Activated CD4-positive, alpha-beta T cell treated with anti-CD3 and anti-CD28 coated beads, Interleukin-2, Interleukin-6, amounts not matched to agents 100 ng/mL and 50 ng/mL, durations not matched to agents 16 hours and 8 hours (primary cell): Measurements from ENCODE around the gene COL4A6.

Experiments
- DNase-seq: peaks from one replicate; pipeline ENCODE4 v3.0.0-alpha.2; 2020

The COL4A6 gene

DNA sequence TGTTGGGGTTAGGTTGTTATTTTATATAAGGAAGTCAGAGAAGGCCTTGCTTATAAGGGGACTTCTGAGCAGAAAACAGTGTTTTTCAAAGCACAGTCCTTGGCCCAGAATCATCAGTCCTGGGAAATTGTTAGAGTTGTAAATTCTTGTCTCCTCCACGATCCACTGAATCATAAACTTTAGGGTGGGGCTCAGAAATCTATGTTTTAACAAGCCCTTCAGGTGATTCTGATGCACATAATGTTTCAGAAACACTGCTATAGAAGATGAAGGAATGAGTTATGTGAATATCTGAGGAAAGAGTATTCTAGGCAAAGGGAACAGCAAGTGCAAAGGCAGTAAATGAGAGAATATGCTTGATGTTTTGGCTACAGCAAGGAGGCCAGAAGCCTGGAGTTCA is 121.8 kb downstream of the COL4A6 start:
- no peak for DNase-seq

GRCh38 chrX:108313669-108314068 is 124.6 kb downstream of the COL4A6 start:
- DNase-seq, result no peak

- DNase-seq, result no peak
Observed at GRCh38 chrX:108312957-108313356, 125.3 kb downstream of the COL4A6 start.

DNA sequence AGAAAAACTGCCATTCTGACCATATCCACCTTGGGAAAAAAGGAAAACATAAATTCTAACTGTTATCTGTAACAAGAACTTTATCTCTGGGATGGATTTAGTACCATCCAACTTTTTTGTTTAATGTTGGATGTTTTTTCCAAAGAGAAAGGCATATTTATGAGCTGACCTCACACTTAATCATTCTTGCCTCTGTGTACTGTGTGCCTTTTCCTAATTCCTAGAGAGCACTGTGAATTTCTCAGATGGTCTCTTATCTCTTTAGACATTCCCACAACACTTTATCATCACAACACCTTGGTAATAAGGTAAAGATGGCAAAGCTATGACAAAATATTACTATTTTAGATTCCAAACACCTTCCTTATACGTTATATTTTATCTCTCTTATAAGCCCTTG is 126.2 kb downstream of the COL4A6 start:
- DNase-seq, result no peak

GRCh38 chrX:108310506-108310905 is 127.7 kb downstream of the COL4A6 start:
- no peak for DNase-seq

DNA sequence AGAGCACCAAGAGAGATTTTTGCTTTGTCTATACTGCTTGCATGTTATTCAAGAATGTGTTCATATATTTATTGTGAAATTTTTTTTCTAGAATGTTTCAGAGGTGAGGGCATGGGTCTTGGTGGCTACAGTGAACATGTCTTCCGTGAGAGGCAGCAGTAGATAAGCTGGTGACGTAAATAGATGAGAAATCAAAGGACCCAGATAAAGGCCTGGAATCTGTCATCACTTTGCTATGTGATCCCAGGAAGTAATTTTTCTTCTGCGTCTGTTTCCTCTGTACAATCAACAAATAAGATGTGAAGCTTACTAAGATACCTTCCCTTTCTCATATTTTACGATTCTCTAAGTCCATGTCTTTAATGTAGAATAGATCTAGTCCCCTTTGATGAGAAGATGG is 129.1 kb downstream of the COL4A6 start:
- no peak for DNase-seq

GRCh38 chrX:108307132-108308085 is 130.8 kb downstream of the COL4A6 start:
- DNase-seq, result no peak

- DNase-seq, result no peak
Observed at GRCh38 chrX:108306086-108306485, 132.1 kb downstream of the COL4A6 start.

DNA sequence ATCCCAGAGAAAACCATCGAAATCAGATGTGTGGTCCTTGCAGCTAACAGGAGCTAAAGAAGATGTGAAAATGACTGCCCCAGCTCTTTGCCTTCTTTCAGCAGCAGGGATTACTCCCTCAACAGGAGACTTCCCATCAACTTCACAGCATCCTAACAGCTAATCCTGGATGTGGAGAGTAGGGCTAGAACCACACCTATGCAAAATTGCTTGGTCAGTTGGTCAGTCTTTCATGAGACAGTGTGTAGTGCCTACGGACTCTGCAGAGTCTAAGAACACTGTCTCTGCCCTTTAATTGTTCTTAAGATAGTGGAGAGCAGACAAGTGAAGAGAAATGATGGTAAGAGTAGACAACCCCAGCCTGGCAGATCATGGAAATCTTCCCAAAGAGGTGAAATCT is 133.5 kb downstream of the COL4A6 start:
- no peak for DNase-seq

DNA sequence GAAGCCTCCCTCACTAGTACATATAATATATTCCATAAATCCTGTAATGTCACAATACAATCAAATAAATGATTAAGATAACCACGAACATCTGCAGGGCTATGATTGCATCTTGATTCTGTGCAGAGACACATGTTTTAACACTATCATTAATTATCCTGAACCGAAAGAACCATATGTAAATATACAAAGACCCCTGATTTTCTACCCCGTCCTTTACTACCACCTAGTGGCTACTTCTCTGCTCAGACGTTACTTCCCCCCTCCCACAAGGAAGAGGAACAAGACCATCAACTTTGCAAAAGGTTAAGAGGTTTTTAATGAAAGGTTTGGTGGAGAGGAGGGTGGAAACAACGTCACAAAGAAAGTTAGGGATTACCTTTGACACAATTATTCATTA is 134.0 kb downstream of the COL4A6 start:
- no peak for DNase-seq

GRCh38 chrX:108303682-108304081 is 134.5 kb downstream of the COL4A6 start:
- no peak for DNase-seq

DNA sequence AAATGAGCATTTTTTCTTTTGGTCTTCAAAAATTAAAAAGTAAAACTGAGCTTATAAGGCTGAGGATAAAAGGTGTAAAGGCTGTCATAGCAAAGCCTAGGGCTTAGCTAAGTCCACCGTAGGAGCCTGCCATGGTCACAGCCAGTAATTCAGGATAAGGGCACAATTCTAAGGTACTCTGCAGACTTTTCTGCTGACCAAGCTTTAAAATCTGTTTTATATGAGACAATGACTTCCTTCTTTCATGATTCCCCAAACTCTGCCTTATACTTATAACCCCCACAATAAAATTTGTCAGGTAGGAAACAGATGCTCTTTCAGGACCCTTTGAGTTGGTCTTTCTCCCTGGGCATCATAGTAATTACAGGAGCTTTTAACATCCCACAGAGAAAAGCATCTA is 138.5 kb downstream of the COL4A6 start:
- no peak for DNase-seq

GRCh38 chrX:108299101-108299591 is 139.1 kb downstream of the COL4A6 start:
- DNase-seq, result no peak

DNA sequence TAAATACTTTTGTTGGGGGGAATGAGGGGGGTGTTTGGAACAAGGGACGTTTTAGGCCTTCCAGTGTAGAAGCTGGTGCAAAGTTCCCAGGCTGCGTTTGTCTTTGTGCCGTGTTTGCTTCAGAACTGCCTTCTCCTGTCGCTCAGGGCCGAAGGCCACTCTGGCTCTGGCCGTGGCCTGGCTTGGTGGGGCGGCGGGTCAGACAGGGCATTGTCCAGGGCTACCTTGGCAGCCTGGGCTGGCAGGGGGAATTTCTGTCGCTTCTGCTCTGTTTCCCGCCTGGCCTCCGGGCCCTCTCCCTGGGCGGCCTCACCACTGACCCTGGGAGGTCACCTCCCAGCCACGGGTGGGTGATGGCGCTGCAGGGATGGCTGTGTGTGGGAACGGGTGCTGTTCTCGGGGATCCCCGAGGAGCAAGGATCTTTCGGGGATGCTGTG is 140.0 kb downstream of the COL4A6 start:
- no peak for DNase-seq

DNA sequence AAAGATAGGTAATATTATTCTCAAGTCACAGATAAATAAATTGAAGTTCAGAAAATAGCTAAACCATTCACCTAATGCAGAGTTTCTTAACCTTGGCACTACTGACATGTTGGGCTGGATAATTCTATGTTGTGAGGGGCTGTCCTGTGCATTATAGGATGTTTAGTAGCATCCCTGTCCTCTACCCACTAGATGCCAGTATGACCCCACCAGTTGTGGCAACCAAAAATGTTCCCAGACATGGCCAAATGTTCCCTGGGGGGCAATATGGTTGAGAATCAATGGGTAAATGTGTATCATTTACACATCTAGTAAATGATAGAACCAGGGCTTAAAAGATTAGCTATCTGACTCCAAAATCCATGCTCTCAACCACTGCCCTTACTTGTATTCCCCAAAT is 140.9 kb downstream of the COL4A6 start:
- no peak for DNase-seq

- DNase-seq, result no peak
Observed at GRCh38 chrX:108292053-108292452, 146.2 kb downstream of the COL4A6 start.

DNA sequence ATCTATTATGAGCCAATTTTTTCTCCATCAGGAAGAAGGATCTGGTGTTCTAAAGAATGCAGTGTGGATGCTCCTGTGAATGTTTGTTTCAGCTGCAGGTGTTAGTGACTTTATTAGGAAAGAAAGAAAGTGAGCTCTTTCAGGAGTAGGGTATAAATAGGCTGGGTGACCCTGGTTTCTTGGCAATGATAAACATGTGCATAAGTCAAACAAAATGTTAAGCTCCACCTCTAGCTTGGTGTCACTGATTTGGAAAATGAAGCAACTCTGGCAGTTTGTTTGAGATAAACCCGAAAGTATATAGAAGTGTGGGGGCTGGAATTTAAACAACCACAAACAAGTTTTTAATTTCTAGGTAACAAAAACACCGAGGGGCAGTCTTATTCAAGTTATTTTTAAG is 152.3 kb downstream of the COL4A6 start:
- no peak for DNase-seq

DNA sequence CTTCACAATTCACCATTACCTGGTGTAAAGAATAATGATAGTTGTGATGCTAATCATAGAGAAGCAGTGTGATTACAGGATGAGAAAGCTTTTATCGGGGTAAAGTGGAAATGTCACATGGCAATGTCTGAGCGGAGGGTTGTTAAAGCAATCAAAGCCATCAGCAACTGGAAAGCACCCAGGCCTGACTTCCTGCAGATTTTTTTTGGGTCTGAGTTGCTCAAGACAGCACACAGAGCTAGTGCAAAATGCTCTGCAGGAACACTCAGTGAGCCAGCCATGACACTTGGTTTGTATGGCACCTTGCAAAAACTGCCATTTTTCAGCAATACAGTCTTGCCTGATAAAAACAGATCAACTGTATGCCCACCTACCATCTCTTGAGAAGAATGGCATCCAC is 152.9 kb downstream of the COL4A6 start:
- no peak for DNase-seq

DNA sequence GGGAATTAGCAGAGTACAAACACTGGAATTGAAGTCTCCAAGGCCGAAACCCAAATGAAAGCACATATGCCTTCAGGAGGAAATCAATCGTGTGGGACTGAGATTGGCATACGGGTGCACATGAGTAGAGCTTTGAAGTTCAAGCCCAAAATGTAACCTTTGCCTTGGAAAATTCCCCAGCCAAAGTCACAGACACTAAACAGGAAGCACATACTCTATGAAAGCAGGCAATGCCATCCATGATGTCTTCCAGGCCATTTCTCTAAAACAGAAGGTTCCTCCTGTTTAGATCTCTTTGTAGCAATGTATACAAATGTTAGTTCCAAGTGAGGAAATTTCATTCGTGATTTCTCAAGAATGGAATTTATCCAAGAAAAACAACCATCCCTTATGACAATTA is 162.5 kb downstream of the COL4A6 start:
- no peak for DNase-seq

DNA sequence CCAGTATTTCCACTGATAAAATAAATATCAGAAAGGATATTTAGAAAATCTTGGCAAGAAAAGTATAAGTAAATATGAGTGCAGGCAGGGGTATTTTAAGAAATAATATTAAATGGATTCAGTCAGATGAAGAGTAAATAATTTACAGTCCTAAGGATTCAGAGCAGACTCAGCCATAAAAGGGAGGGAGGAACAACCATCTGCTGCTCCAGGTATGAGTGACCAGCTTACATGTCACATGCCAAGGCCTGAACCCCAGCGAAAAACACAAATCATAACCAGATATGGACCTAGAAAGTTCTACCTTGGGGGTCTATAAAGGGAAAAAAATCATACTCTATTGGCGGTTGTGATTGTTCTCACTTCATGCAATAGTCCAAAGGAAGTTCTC is 166.8 kb downstream of the COL4A6 start:
- no peak for DNase-seq

DNA sequence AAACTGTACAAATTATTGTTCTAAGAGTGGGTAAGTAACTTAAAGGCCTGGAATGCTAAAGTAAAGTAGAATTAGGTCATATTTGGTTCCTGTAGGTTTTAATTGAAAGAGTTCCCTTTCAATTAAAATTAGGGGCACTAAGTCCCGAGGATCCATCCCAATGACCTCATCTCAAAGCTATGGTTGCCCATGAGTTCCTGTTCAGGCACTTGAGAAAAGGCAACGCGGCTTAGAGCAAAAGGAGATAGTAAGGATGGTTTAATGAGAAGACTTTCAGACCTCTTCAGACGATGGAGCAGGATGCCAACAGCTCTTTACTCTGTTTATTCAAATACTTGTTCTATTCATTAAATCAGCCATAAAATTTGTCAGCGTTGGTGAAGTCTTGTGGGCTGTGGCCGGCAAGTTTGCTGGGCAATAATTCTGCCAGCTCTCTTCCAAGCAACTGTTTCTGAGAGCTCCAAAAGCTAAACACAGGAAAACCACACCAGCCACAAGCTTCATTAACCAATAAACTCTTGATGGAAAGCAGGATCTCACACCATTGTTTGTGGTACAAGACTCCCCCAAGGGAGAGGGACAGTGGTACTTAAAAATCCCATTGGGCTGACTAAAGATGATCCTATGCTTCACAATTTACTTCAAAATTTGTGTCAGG is 167.4 kb downstream of the COL4A6 start:
- DNase-seq, result no peak

DNA sequence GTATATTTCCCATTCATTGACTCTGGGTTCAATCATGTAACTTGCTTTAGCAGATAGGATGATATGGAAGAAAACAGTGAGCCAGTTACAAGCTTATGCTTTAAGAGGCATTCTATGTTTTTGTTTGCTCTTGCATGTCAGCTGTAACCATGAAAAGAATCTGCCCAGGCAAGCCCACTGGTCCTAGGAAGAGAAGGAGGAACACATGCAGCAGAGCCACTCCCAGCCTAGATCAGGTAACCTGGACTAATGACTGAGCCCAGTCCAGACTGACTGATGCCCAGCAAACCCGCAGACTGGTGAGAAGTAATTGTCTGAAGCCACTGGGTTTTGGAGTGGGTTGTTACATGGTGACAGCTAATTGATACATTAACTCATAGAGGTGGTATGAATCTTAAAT is 167.9 kb downstream of the COL4A6 start:
- no peak for DNase-seq

DNA sequence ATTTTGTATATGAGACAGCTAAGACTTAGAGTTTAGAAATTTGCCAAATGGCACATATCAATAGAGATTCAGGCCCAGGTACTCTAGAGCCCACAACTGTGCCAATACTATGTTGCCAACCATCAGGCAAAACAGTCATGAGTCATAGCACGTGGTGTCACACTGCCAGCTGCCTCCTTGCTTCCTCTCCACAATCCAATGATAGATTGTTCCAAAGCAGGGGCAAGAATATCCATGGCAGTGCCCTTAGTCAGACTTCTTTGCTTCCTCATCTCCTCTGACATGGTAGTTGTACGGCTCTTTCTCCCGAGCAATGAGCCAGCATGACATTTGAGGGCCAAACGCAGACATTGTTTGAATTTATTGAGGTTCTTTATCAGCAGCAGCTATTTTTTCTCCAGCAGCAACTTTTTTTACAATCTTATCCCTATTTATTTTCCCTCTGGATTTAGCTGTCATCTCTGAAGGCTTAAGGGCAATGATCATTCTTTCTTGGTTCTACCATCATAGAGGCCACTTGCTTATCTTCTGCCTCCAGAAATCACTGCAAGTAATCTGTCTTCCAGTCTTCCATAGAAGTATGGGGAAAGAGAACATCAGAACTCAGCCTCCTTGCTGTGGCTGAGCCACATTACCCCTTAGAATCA is 169.7 kb downstream of the COL4A6 start:
- DNase-seq, result no peak

GRCh38 chrX:108267557-108267956 is 170.7 kb downstream of the COL4A6 start:
- no peak for DNase-seq
